Endothelial cell of umbilical vein (primary cell): ENCODE data around the gene CMPK2. TPM values are rescaled to one million over a fixed set of nuclear protein-coding genes. Genes with fewer than 3 reads are reported as not detected.
A peak's percentile ranks its signal among the peaks of the same experiment; 100 is the strongest.
"Not testable (repeated sequence)": the region's sequence is repeated elsewhere in the genome, so short reads cannot be mapped to it uniquely, and the experiment has no call there.

Source experiments
- BruUV-seq: library from RNA; stranded (reverse); fragments of 400-500 nt; replicated peaks from 2 replicates; lab custom pipeline; 2021; lab: Mats Ljungman, UMichigan
- CTCF ChIA-PET: fragments of 300-600, 350-600 bp; sonication (Branson Sonifier 250); formaldehyde crosslinking; loops from one replicate; lab custom pipeline; 2021; ENCODE audit warnings: antibody characterized with exemption, inconsistent platforms; lab: Charles Lee
- POLR2A ChIA-PET: fragments of 300-600, 350-600 bp; sonication (Branson Sonifier 250); formaldehyde crosslinking; loops from one replicate; lab custom pipeline; 2021; ENCODE audit warnings: antibody characterized with exemption, inconsistent platforms; lab: Charles Lee
- DNase-seq: peaks from one replicate; pipeline ENCODE4 v3.0.0-alpha.2; 2011; ENCODE audit warnings: low read depth, low spot score
- FAIRE-seq: peaks from 2 replicates; lab custom pipeline; 2011; peaks lifted over from hg19 to GRCh38; lab: Jason Lieb, UNC
- H2AFZ ChIP-seq: 2 replicates; pipeline ENCODE4 v1.6.0; 2012; ENCODE audit warnings: low read depth, low read length, control low read depth, inconsistent platforms
- H3K27ac ChIP-seq: 2 replicates; pipeline ENCODE4 v1.5.1; 2011; ENCODE audit warnings: low read depth, mild to moderate bottlenecking, control low read depth, low read length, moderate library complexity; ENCODE audit not compliant: insufficient read depth
- H3K27me3 ChIP-seq, 2 experiments: 2 replicates each; pipeline versions ENCODE4 v1.6.0 to v1.6.1; 2011; ENCODE audit warnings: low read length in 2 of 2, mixed read lengths in 1 of 2; ENCODE audit not compliant: control insufficient read depth in 2 of 2, insufficient read depth in 2 of 2
- H3K36me3 ChIP-seq, 2 experiments: 2 replicates in 1 of 2; 3 replicates in 1 of 2; pipeline ENCODE4 v1.5.1; 2011; ENCODE audit warnings: low read length in 2 of 2, mild to moderate bottlenecking in 1 of 2, moderate library complexity in 1 of 2; ENCODE audit not compliant: control insufficient read depth in 2 of 2, insufficient read depth in 2 of 2; ENCODE audit errors: extremely low read depth in 1 of 2
- H3K4me1 ChIP-seq: 3 replicates; pipeline ENCODE4 v1.5.1; 2011; ENCODE audit warnings: mild to moderate bottlenecking, low read length; ENCODE audit not compliant: control insufficient read depth, insufficient read depth; ENCODE audit errors: extremely low read depth
- H3K4me2 ChIP-seq: 2 replicates; pipeline ENCODE4 v1.6.1; 2011; ENCODE audit warnings: low read length, control low read depth, mixed read lengths; ENCODE audit not compliant: insufficient read depth
- H3K4me3 ChIP-seq, 3 experiments: fragments of 200-600 bp in 1 of 3; sonication (generic), shearing (Covaris generic) in 1 of 3; replicated peaks in 1 of 3; 2 replicates each; pipeline ENCODE4 v1.5.1; 2011 to 2016; ENCODE audit warnings: control low read depth in 3 of 3, low read length in 3 of 3, mild to moderate bottlenecking in 2 of 3, inconsistent platforms in 1 of 3, low read depth in 1 of 3, moderate library complexity in 1 of 3; ENCODE audit not compliant: insufficient read depth in 1 of 3
- H3K79me2 ChIP-seq: 2 replicates; pipeline ENCODE4 v1.6.0; 2012; ENCODE audit warnings: low read length, inconsistent platforms; ENCODE audit not compliant: control insufficient read depth, insufficient read depth
- H3K9ac ChIP-seq: replicated peaks from 2 replicates; pipeline ENCODE3; 2011; ENCODE audit warnings: low read length, control low read depth; ENCODE audit not compliant: insufficient read depth; ENCODE audit errors: extremely low read depth
- H3K9me1 ChIP-seq: replicated peaks from 3 replicates; pipeline ENCODE4 v1.6.0; 2011; ENCODE audit warnings: mild to moderate bottlenecking, low read length; ENCODE audit not compliant: control insufficient read depth, insufficient read depth; ENCODE audit errors: extremely low read depth
- H3K9me3 ChIP-seq: replicated peaks from 2 replicates; pipeline ENCODE4 v1.5.1; 2012; ENCODE audit warnings: low read length, inconsistent platforms; ENCODE audit not compliant: control insufficient read depth, insufficient read depth
- H4K20me1 ChIP-seq: replicated peaks from 2 replicates; pipeline ENCODE3; 2011; ENCODE audit warnings: mild to moderate bottlenecking, low read length; ENCODE audit not compliant: control insufficient read depth, insufficient read depth; ENCODE audit errors: extremely low read depth
- EZH2 ChIP-seq: IDR thresholded peaks from 2 replicates; pipeline ENCODE4 v1.6.1; 2012; ENCODE audit warnings: borderline replicate concordance, low read depth, mild to moderate bottlenecking, moderate library complexity, low read length, inconsistent platforms; ENCODE audit not compliant: severe bottlenecking
- FOS ChIP-seq: IDR thresholded peaks from 2 replicates; pipeline ENCODE4 v1.6.1; 2011; ENCODE audit warnings: mild to moderate bottlenecking, low read length, moderate library complexity, borderline replicate concordance; ENCODE audit not compliant: insufficient read depth
- GATA2 ChIP-seq: IDR thresholded peaks from 2 replicates; pipeline ENCODE4 v1.7.0; 2011; ENCODE audit warnings: low read depth, mild to moderate bottlenecking, moderate library complexity, mixed read lengths, low read length; ENCODE audit not compliant: insufficient read length, insufficient read depth
- JUN ChIP-seq: IDR thresholded peaks from 2 replicates; pipeline ENCODE4 v1.6.1; 2011; ENCODE audit warnings: borderline replicate concordance, low read depth; ENCODE audit not compliant: insufficient read length, insufficient read depth
- MYC ChIP-seq: IDR thresholded peaks from one replicate; pipeline ENCODE4 v1.6.1; 2011; ENCODE audit warnings: mild to moderate bottlenecking, low read depth, low read length
- POLR2A ChIP-seq: IDR thresholded peaks from 2 replicates; pipeline ENCODE4 v1.6.1; 2012; ENCODE audit warnings: low read depth, mild to moderate bottlenecking, control low read depth, low read length
- POLR2AphosphoS5 ChIP-seq: IDR thresholded peaks from 2 replicates; pipeline ENCODE4 v1.6.1; 2012; ENCODE audit warnings: low read depth, mild to moderate bottlenecking, control low read depth, low read length, moderate library complexity; ENCODE audit not compliant: insufficient read depth
- dilution Hi-C: fragments of 300-500 bp; cut with MboI; formaldehyde crosslinking; loops from one replicate; pipeline ENCODE4 v1.15.0; 2019; ENCODE audit warnings: low sequenced_read_pairs; ENCODE audit not compliant: extremely low pct_ligation_motif_present
- intact Hi-C: fragments of 100-400 bp; cut with micrococcal nuclease; formaldehyde crosslinking; loops from one replicate; pipeline ENCODE4 v1.10.0; 2022
- polyA plus RNA-seq, 4 experiments: library from polyadenylated mRNA; depleted of rRNA in 3 of 4; stranded (reverse) in 3 of 4; unstranded in 1 of 4; fragments of >200 nt; gene quantifications; 2 replicates each; pipeline versions ENCODE4 v1.2.1 to v1.2.3, GENCODE V29; 2011 to 2012; ENCODE audit warnings: missing spikeins in 1 of 4
- total RNA-seq: library from RNA; stranded (reverse); gene quantifications from 2 replicates; pipeline ENCODE4 v1.2.3, GENCODE V29; 2021
- TF ChIP-seq, protein P1 (sequence below): IDR thresholded peaks from 2 replicates; pipeline ENCODE4 v1.6.1; 2011; ENCODE audit not compliant: insufficient read depth, insufficient read length
- TF ChIP-seq, protein P2 (sequence below), 2 donors: IDR thresholded peaks; 1 replicate in 1 of 2; 2 replicates in 1 of 2; pipeline ENCODE4 v1.5.1; 2011; ENCODE audit warnings: low read length in 2 of 2, mild to moderate bottlenecking in 2 of 2, moderate library complexity in 2 of 2, control low read depth in 1 of 2, inconsistent platforms in 1 of 2, low read depth in 1 of 2; ENCODE audit not compliant: insufficient read depth in 1 of 2; ENCODE audit errors: extremely low read depth in 1 of 2

CMPK2 gene
- total and polyA plus RNA-seq, 2 donors (not counting 3 experiments of a cell fraction or from before 2014, with no cell fraction given) = 0.15 to 0.69 TPM

DNA sequence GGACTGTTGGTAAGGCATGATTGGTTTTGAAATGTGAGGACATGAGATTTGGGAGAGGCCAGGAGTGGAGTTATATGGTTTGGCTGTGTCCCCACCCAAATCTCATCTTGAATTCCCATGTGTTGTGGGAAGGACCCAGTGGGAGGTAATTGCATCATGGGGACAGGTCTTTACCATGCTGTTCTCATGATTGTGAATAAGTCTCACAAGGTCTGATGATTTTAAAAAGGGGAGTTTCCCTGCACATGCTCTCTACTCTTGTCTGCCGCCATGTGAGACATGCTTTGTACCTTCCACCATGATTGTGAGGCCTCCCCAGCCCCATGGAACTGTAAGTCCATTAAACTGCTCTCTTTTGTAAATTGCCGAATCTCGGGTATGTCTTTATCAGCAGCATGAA is 5.4 kb downstream of the CMPK2 start:
- dilution Hi-C loops = no loop called here
- POLR2A ChIA-PET = no interaction called here
- no peaks in the 10 kb centered on the region for H4K20me1 ChIP-seq
- TF ChIP-seq POLR2A = no peak
- no peak for TF ChIP-seq EZH2
- no peak for TF ChIP-seq MYC
- TF ChIP-seq, protein P1, sequence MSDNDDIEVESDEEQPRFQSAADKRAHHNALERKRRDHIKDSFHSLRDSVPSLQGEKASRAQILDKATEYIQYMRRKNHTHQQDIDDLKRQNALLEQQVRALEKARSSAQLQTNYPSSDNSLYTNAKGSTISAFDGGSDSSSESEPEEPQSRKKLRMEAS = no peak
- TF ChIP-seq GATA2 = no peak
- TF ChIP-seq FOS = no peak
- TF ChIP-seq JUN = no peak
- TF ChIP-seq, protein P2, sequence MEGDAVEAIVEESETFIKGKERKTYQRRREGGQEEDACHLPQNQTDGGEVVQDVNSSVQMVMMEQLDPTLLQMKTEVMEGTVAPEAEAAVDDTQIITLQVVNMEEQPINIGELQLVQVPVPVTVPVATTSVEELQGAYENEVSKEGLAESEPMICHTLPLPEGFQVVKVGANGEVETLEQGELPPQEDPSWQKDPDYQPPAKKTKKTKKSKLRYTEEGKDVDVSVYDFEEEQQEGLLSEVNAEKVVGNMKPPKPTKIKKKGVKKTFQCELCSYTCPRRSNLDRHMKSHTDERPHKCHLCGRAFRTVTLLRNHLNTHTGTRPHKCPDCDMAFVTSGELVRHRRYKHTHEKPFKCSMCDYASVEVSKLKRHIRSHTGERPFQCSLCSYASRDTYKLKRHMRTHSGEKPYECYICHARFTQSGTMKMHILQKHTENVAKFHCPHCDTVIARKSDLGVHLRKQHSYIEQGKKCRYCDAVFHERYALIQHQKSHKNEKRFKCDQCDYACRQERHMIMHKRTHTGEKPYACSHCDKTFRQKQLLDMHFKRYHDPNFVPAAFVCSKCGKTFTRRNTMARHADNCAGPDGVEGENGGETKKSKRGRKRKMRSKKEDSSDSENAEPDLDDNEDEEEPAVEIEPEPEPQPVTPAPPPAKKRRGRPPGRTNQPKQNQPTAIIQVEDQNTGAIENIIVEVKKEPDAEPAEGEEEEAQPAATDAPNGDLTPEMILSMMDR (IDR thresholded peaks at IDR 0.05; ENCODE audit: extremely low read depth in 1 of 2, insufficient read depth in 1 of 2, low read depth in 1 of 2, low read length in 2 of 2) = no peak
- TF ChIP-seq POLR2AphosphoS5 = no peak
- H3K4me2 ChIP-seq = no peak overlapping the region
- no peaks in the 10 kb centered on the region for H3K27me3 ChIP-seq
- no peaks in the 10 kb centered on the region for H3K9me3 ChIP-seq
- FAIRE-seq (no peak), DNase-seq (no peak)
- H2AFZ ChIP-seq = no peak overlapping the region
- no peaks in the 10 kb centered on the region for H3K36me3 ChIP-seq
- H3K9ac ChIP-seq = no peak overlapping the region
- no peaks in the 10 kb centered on the region for H3K79me2 ChIP-seq
- no peaks in the 10 kb centered on the region for H3K4me1 ChIP-seq
- H3K9me1 ChIP-seq = no peaks in the 10 kb centered on the region
- CTCF ChIA-PET = no interaction called here
- H3K4me3 ChIP-seq = no peak overlapping the region
- intact Hi-C loops = no loop called here
- BruUV-seq = no TSS peak
- no peak overlapping the region for H3K27ac ChIP-seq

DNA sequence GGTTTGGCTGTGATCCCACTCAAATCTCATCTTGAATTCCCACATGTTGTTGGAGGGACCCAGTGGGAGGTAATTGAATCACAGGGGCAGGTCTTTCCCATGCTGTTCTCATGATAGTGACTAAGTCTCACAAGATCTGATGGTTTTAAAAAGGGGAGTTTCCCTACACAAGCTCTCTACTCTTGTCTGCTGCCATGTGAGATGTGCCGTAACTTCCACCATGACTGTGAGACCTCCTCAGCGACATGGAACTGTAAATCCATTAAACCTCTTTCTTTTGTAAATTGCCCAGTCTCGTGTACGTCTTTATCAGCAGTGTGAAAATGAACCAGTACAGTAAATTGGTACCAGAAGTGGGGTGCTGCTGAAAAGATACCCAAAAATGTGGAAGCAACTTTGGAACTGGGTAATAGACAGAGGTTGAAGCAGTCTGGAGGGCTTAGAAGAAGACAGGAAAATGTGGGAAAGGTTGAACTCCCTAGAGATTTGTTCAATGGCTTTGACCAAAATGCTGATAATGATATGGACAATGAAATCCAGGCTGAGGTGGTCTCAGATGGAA is 7.2 kb downstream of the CMPK2 start:
- BruUV-seq, DNase-seq, dilution Hi-C loops, H3K27me3 ChIP-seq, H2AFZ ChIP-seq, H4K20me1 ChIP-seq, H3K9ac ChIP-seq, H3K9me1 ChIP-seq, H3K9me3 ChIP-seq, H3K4me1 ChIP-seq, H3K27ac ChIP-seq, POLR2A ChIA-PET, H3K36me3 ChIP-seq, CTCF ChIA-PET, H3K79me2 ChIP-seq, H3K4me3 ChIP-seq, H3K4me2 ChIP-seq, intact Hi-C loops: not testable (repeated sequence)
- peak; percentile 26 for FAIRE-seq
